Stomach (tissue), 9 donors: ENCODE measurements around the gene NCAPD2. TPM values are rescaled to one million over a fixed set of nuclear protein-coding genes. Genes with fewer than 3 reads are reported as not detected.

ENCODE experiments used
- DNase-seq, 2 donors: peaks; one replicate each; pipeline versions ENCODE4 v3.0.0 to v3.0.0-alpha.2; 2013 to 2019
- H3K27ac ChIP-seq, 5 donors: fragments of 200-600 bp in 4 of 5; sonication (generic) in 4 of 5; one replicate each; pipeline ENCODE4 v1.5.1; 2013 to 2019; ENCODE audit warnings: mild to moderate bottlenecking in 1 of 5, moderate library complexity in 1 of 5
- H3K27me3 ChIP-seq, 3 donors: fragments of 200-600 bp; sonication (generic); one replicate each; pipeline ENCODE4 v1.5.1; 2017 to 2019; ENCODE audit warnings: mixed run types in 1 of 3
- H3K36me3 ChIP-seq, 4 donors: fragments of 200-600 bp; sonication (generic); 1 replicate in 3 of 4; 2 replicates in 1 of 4; pipeline ENCODE4 v1.5.1; 2016 to 2019
- H3K4me1 ChIP-seq, 4 donors: fragments of 200-600 bp; sonication (generic); one replicate each; pipeline ENCODE4 v1.5.1; 2016 to 2019
- H3K4me3 ChIP-seq, 4 donors: fragments of 200-600 bp; sonication (generic) in 3 of 4; one replicate each; pipeline ENCODE4 v1.5.1; 2016 to 2019; ENCODE audit warnings: mild to moderate bottlenecking in 1 of 4
- H3K9me3 ChIP-seq, 4 donors: fragments of 200-600 bp; sonication (generic); one replicate each; pipeline ENCODE4 v1.5.1; 2016 to 2019
- CTCF ChIP-seq, 7 experiments: fragments of 450-650 bp in 4 of 7; fragments of 200-600 bp in 3 of 7; sonication (generic) in 3 of 7; IDR thresholded peaks; one replicate each; pipeline ENCODE4 v1.5.1; 2016 to 2019; ENCODE audit warnings: antibody characterized with exemption in 7 of 7, control low read depth in 2 of 7, mild to moderate bottlenecking in 1 of 7
- EP300 ChIP-seq: sonication (generic); formaldehyde crosslinking; IDR thresholded peaks from one replicate; pipeline ENCODE4 v1.6.1; 2017; ENCODE audit warnings: antibody characterized with exemption
- POLR2A ChIP-seq, 4 donors: fragments of 450-650 bp; IDR thresholded peaks; one replicate each; pipeline ENCODE4 v1.6.1; 2016; ENCODE audit warnings: antibody characterized with exemption in 4 of 4, control low read depth in 2 of 4, mild to moderate bottlenecking in 1 of 4, moderate library complexity in 1 of 4
- POLR2AphosphoS5 ChIP-seq, 3 donors: sonication (generic); formaldehyde crosslinking; IDR thresholded peaks; one replicate each; pipeline ENCODE4 v1.6.1; 2016; ENCODE audit warnings: antibody characterized with exemption in 3 of 3
- WGBS, 5 donors: extraction: QIAGEN DNeasy Blood & Tissue Kit in 3 of 5; methylation state at CpG; one replicate each; pipeline versions ENCODE4 v1.1.5 to v1.1.7; 2013 to 2018; 5-methylcytosine and 5-hydroxymethylcytosine counted together
- intact Hi-C: fragments of 100-400 bp; cut with DNase I; formaldehyde crosslinking; loops from one replicate; pipeline ENCODE4 v1.15.1; 2023; ENCODE audit warnings: low total_unique reads
- polyA plus RNA-seq, 3 donors: library from polyadenylated mRNA; stranded (reverse); fragments of 200-250 nt; gene quantifications; one replicate each; pipeline ENCODE4 v1.2.3, GENCODE V29; 2013
- total RNA-seq, 5 donors: library from RNA; depleted of rRNA; stranded (reverse); fragments of >200 nt; gene quantifications; one replicate each; pipeline versions ENCODE4 v1.1.0 to v1.2.3, GENCODE V29; 2014 to 2016
- donor health status: healthy with polysubstance abuse.
- donor health status: Bipolar disorder and iron deficiency.
- donor health status: healthy.

The NCAPD2 gene
- total and polyA plus RNA-seq, 8 donors, result 8.3 to 105 (median 17.6) TPM

GRCh38 chr12:6462234-6462995 is 31.5 kb upstream of the NCAPD2 start:
- no peaks in the 10 kb centered on the region for H3K27me3 ChIP-seq
- H3K4me1 ChIP-seq, result peaks cover under 1 to 65% (median 13%) of the 10 kb centered on the region in 4 donors
- TF ChIP-seq EP300, result no peak
- TF ChIP-seq CTCF (IDR thresholded peaks at IDR 0.05), result no peak
- TF ChIP-seq POLR2A (IDR thresholded peaks at IDR 0.05), result no peak
- TF ChIP-seq POLR2AphosphoS5 (IDR thresholded peaks at IDR 0.05), result no peak
- intact Hi-C loops, result loop anchor here (5.0 to 10.0 kb wide), 2 partner anchors 35 to 138 kb away; no protein-coding TSS in a partner anchor
- peak overlapping the region in 4 of 5 donors; percentile 50 to 75 (median 70) for H3K27ac ChIP-seq
- no peaks in the 10 kb centered on the region for H3K9me3 ChIP-seq
- peaks cover 71 to 93% (median 88%) of the 10 kb centered on the region in 4 donors for H3K36me3 ChIP-seq
- WGBS, 5 donors, result 81 to 94% (median 88%) methylated on average over 14 of the region's 14 CpGs
- no peak overlapping the region for H3K4me3 ChIP-seq
- no peak for DNase-seq

GRCh38 chr12:6463216-6463615 is 30.7 kb upstream of the NCAPD2 start:
- Histone ChIP-seq H3K9me3 (no peaks in the 10 kb centered on the region), H3K27me3 (no peaks in the 10 kb centered on the region), H3K4me1 (peaks cover 9 to 73% (median 19%) of the 10 kb centered on the region in 4 donors), H3K27ac (peak overlapping the region in 4 of 5 donors; percentile 50 to 75 (median 62)), H3K4me3 (no peak overlapping the region), H3K36me3 (peaks cover 63 to 85% (median 80%) of the 10 kb centered on the region in 4 donors)
- intact Hi-C loops, result loop anchor here (5.0 to 10.0 kb wide), 2 partner anchors 36 to 138 kb away; no protein-coding TSS in a partner anchor
- WGBS, 5 donors, result 56 to 70% (median 68%) methylated on average over 7 of the region's 7 CpGs
- DNase-seq, result peak in 1 of 2 donors; percentile 30
- no peak for TF ChIP-seq POLR2AphosphoS5 (IDR thresholded peaks at IDR 0.05)
- no peak for TF ChIP-seq CTCF (IDR thresholded peaks at IDR 0.05)
- no peak for TF ChIP-seq POLR2A (IDR thresholded peaks at IDR 0.05)
- no peak for TF ChIP-seq EP300

DNA sequence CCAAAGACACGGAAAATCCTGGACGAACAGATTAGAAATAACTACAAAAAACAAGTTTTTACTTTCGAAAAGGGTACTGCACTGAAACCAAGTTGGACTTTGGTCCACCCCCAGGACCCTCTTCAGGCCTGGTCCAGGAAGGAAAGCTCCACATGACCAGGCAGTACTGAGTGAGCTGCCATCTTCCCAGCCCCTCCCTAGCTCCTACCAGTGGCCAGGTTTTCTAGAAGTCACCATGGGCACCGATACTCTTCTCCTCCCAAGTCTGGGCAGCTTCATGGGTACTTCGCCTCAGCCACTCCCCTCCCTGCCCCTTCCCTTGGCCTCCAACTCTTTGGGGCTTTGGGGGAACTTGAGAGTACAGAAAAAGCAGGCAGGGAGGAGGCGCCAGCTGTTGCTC is 30.0 kb upstream of the NCAPD2 start:
- no peak for DNase-seq
- peaks cover 15 to 80% (median 24%) of the 10 kb centered on the region in 4 donors for H3K4me1 ChIP-seq
- H3K4me3 ChIP-seq, result no peak overlapping the region
- no peaks in the 10 kb centered on the region for H3K9me3 ChIP-seq
- TF ChIP-seq EP300 (no peak), CTCF (IDR thresholded peaks at IDR 0.05) (no peak), POLR2AphosphoS5 (IDR thresholded peaks at IDR 0.05) (no peak), POLR2A (IDR thresholded peaks at IDR 0.05) (no peak)
- H3K27ac ChIP-seq, result peak overlapping the region in 3 of 5 donors; percentile 50 to 75 (median 59)
- H3K27me3 ChIP-seq, result no peaks in the 10 kb centered on the region
- H3K36me3 ChIP-seq, result peaks cover 56 to 78% (median 74%) of the 10 kb centered on the region in 4 donors
- intact Hi-C loops, result loop anchor here (5.0 to 10.0 kb wide), 2 partner anchors 37 to 139 kb away; no protein-coding TSS in a partner anchor
- WGBS, 5 donors, result 73 to 84% (median 79%) methylated on average over 6 of the region's 6 CpGs

DNA sequence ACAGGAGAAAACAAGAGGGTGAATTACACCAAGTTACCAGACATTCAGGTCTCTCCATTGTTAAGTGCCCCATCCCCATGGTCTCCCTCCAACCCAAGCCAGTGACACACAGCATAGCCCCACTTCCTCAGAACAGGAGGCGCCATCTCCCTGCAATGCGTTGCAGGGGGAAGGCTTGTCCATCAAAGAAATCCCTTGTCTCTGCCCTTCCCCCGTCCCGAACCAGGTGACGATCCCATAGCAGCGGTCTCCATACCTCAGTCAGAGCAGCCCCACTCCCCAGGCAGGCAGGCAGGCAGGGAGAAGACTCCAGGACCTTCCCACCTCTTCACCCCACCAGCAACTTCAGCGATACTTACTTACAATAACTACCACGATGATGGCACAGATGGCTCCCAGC is 29.4 kb upstream of the NCAPD2 start:
- Histone ChIP-seq H3K4me3 (no peak overlapping the region), H3K9me3 (no peaks in the 10 kb centered on the region), H3K27me3 (no peaks in the 10 kb centered on the region), H3K4me1 (peaks cover 22 to 87% (median 30%) of the 10 kb centered on the region in 4 donors), H3K27ac (peak overlapping the region in 3 of 5 donors; percentile 50 to 75 (median 59)), H3K36me3 (peaks cover 50 to 72% (median 67%) of the 10 kb centered on the region in 4 donors)
- no peak for TF ChIP-seq EP300
- no peak for DNase-seq
- intact Hi-C loops, result loop anchor here (5.0 to 10.0 kb wide), 2 partner anchors 37 to 140 kb away; no protein-coding TSS in a partner anchor
- whole genome bisulfite sequencing, 5 donors, result 87 to 93% (median 89%) methylated on average over 8 of the region's 8 CpGs
